Body of pancreas (tissue), 4 donors: ENCODE results near the gene ATG4D. TPM values are rescaled to one million over a fixed set of nuclear protein-coding genes. Genes with fewer than 3 reads are reported as not detected.

Experiments
- ATAC-seq: fragments of 150-250 bp; one replicate; pipeline ENCODE4 v1.9.1; 2016
- DNase-seq, 4 donors: peaks; one replicate each; pipeline ENCODE4 v3.0.0-alpha.2; 2019
- H3K27ac ChIP-seq, 4 donors: fragments of 200-600 bp; sonication (generic); 1 replicate in 3 of 4; 2 replicates in 1 of 4; pipeline versions ENCODE4 v1.5.1 to v1.6.1; 2016 to 2019; ENCODE audit warnings: mild to moderate bottlenecking in 1 of 4, mixed read lengths in 1 of 4, moderate library complexity in 1 of 4
- H3K27me3 ChIP-seq, 2 donors: fragments of 200-600 bp; sonication (generic); one replicate each; pipeline ENCODE4 v1.6.0; 2016; ENCODE audit warnings: mild to moderate bottlenecking in 1 of 2
- H3K36me3 ChIP-seq, 2 donors: fragments of 200-600 bp; sonication (generic); replicated peaks in 1 of 2; 2 replicates each; pipeline ENCODE4 v1.5.1; 2016; ENCODE audit warnings: low read depth in 2 of 2; ENCODE audit not compliant: insufficient read depth in 1 of 2
- H3K4me1 ChIP-seq: fragments of 200-600 bp; sonication (generic); one replicate; pipeline ENCODE4 v1.6.0; 2016
- H3K4me3 ChIP-seq, 2 donors: fragments of 200-600 bp; sonication (generic); 1 replicate in 1 of 2; 2 replicates in 1 of 2; pipeline ENCODE4 v1.5.1; 2016 to 2019
- H3K9me3 ChIP-seq, 3 donors: fragments of 200-600 bp; sonication (generic); 1 replicate in 2 of 3; 2 replicates in 1 of 3; pipeline ENCODE4 v1.5.1; 2016
- CTCF ChIP-seq, 7 experiments: fragments of 450-650 bp in 4 of 7; fragments of 200-600 bp in 3 of 7; sonication (generic) in 3 of 7; IDR thresholded peaks; one replicate each; pipeline ENCODE4 v1.5.1; 2016 to 2019; ENCODE audit warnings: antibody characterized with exemption in 7 of 7
- POLR2A ChIP-seq, 3 donors: fragments of 450-650 bp; IDR thresholded peaks; one replicate each; pipeline ENCODE4 v1.6.1; 2016; ENCODE audit warnings: antibody characterized with exemption in 3 of 3, mild to moderate bottlenecking in 2 of 3
- WGBS, 2 donors: methylation state at CpG; one replicate each; pipeline ENCODE4 v1.1.5; 2017; 5-methylcytosine and 5-hydroxymethylcytosine counted together
- intact Hi-C: fragments of 100-400 bp; cut with DNase I; formaldehyde crosslinking; loops from one replicate; pipeline ENCODE4 v1.15.1; 2023
- total RNA-seq, 2 donors: library from RNA; depleted of rRNA; stranded (reverse); fragments of >200 nt; gene quantifications; one replicate each; pipeline ENCODE4 v1.1.0, GENCODE V29; 2016

Gene ATG4D
- total RNA-seq, 2 donors from 2014 or later: 20.4 to 23.3 TPM

DNA sequence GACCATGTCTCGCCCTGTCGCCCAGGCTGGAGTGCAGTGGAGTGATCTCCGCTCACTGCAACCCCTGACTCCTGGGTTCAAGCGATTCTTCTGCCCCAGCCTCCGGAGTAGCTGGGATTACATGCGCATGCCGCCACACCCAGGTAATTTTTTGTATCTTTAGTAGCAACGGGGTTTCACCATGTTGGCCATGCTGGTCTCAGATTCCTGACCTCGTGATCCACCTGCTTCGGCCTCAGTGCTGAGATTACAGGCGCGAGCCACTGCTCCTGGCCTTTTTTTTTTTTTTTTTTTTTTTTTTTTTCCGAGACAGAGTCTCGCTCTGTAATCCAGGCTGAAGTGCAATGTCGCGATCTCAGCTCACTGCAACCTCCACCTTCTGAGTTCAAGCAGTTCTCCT is 35.7 kb upstream of the ATG4D start:
- intact Hi-C loops: no loop called here
- no peaks in the 10 kb centered on the region for H3K9me3 ChIP-seq

DNA sequence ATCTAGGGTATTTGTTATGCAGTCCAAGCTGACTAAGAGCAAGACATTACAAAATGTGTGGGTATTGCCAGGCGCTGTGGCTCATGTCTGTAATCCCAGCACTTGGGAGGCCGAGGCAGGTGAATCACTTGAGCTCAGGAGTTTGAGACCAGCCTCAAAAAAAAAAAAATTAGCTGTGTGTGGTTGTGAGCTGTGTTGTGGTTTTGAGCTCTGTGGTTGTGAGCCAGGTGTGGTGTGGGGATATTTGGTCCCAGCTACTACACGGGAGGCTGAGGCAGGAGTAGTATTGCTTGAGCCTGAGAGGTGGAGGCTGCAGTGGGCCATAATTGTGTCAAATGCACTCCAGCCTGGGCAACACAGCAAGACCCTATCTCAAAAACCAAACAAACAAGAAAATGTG is 35.0 kb upstream of the ATG4D start:
- no peak for TF ChIP-seq CTCF (IDR thresholded peaks at IDR 0.05)
- TF ChIP-seq POLR2A (IDR thresholded peaks at IDR 0.05): no peak
- H3K36me3 ChIP-seq: no peaks in the 10 kb centered on the region
- intact Hi-C loops: no loop called here
- H3K27me3 ChIP-seq: no peaks in the 10 kb centered on the region
- WGBS, 2 donors: 80 to 92% methylated on average over 3 of the region's 3 CpGs
- H3K4me1 ChIP-seq: peaks cover 10% of the 10 kb centered on the region
- ATAC-seq: no peak
- no peaks in the 10 kb centered on the region for H3K9me3 ChIP-seq
- DNase-seq: no peak
- no peak overlapping the region for H3K27ac ChIP-seq
- H3K4me3 ChIP-seq: no peak overlapping the region

More for the DNA sequence above, 35.7 kb upstream of the ATG4D start:
- Histone ChIP-seq H3K27me3 (no peaks in the 10 kb centered on the region), H3K4me1 (peaks cover 16% of the 10 kb centered on the region), H3K4me3 (no peak overlapping the region), H3K36me3 (no peaks in the 10 kb centered on the region), H3K27ac (no peak overlapping the region)
- TF ChIP-seq CTCF (IDR thresholded peaks at IDR 0.05): no peak
- no peak for TF ChIP-seq POLR2A (IDR thresholded peaks at IDR 0.05)
- WGBS, 2 donors: 82 to 84% methylated on average over 16 of the region's 16 CpGs
- no peak for DNase-seq
- ATAC-seq: no peak

DNA sequence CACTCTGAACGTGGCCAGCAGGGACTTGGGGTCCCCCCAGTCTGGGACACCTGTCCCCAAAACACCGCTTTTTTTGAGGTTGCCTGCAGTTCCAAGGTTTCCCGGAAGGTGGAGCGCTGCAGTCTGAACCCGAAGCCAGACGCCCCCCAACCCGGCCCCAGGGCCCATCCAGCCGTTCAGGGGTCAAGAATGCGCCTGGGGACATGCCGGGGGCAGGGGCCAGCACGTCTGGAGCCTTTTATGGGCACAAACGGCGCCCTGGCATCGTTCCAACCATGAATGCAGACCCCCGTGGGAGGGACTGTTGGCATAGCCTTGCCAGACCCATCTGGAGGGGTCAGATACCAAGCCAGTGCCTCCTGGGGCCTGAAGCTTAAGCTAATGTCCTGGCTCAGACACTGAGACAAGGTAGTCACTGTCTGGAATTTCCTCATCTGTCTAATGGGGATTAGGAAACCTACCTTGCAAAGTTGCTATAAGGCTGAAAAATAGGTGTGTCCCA is 33.4 kb upstream of the ATG4D start:
- no peak overlapping the region for H3K27ac ChIP-seq
- WGBS, 2 donors: 14% methylated on average over 15 of the region's 15 CpGs; no CpG with 5 or more reads in 1 of the 2 donors
- H3K27me3 ChIP-seq: no peaks in the 10 kb centered on the region
- H3K4me3 ChIP-seq: no peak overlapping the region
- DNase-seq (no peak), ATAC-seq (no peak)
- peak; percentile 26 to 51 (median 41) for TF ChIP-seq CTCF (IDR thresholded peaks at IDR 0.05)
- no peak for TF ChIP-seq POLR2A (IDR thresholded peaks at IDR 0.05)
- H3K36me3 ChIP-seq: no peaks in the 10 kb centered on the region
- H3K4me1 ChIP-seq: peaks cover 14% of the 10 kb centered on the region
- intact Hi-C loops: no loop called here
- H3K9me3 ChIP-seq: no peaks in the 10 kb centered on the region

DNA sequence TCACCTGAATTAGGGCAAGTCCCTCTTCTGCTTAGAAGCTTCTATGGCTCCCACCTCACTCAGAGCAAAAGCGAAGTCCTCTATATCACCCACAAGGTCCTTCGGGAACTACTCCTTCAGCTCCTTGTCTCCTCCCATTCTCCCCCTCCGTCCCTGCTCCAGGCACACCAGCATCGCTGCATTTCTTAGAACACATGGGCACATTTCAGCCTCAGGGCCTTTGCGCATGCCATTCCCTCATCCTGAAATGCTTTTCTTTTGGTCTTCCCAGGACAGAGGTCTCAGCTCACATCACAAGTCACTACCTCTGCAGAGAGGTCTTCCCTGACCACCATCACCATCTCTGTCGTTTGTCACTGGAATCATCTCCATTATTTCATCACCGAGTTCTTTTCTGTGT is 30.5 kb upstream of the ATG4D start:
- no peaks in the 10 kb centered on the region for H3K36me3 ChIP-seq
- WGBS, 2 donors: 82 to 88% methylated on average over 7 of the region's 7 CpGs
- no peak for DNase-seq
- intact Hi-C loops: no loop called here
- peaks cover 25% of the 10 kb centered on the region for H3K4me1 ChIP-seq
- H3K4me3 ChIP-seq: no peak overlapping the region
- no peak for TF ChIP-seq POLR2A (IDR thresholded peaks at IDR 0.05)
- no peak for TF ChIP-seq CTCF (IDR thresholded peaks at IDR 0.05)
- no peak for ATAC-seq
- no peaks in the 10 kb centered on the region for H3K9me3 ChIP-seq
- no peak overlapping the region for H3K27ac ChIP-seq
- H3K27me3 ChIP-seq: no peaks in the 10 kb centered on the region
